Upper lobe of left lung (tissue), 6 donors: ENCODE results near the gene SELPLG. TPM values are rescaled to one million over a fixed set of nuclear protein-coding genes. Genes with fewer than 3 reads are reported as not detected.

Source experiments
- ATAC-seq, 2 donors: fragments of 200-7000 bp; cut with Tn5 transposase; one replicate each; pipeline ENCODE4 v1.9.1; 2022; ENCODE audit warnings: mild to moderate bottlenecking in 2 of 2, moderate library complexity in 2 of 2; ENCODE audit not compliant: low FRiP score in 2 of 2
- DNase-seq, 2 donors: peaks; one replicate each; pipeline ENCODE4 v3.0.0-alpha.2; 2019 to 2020
- H3K27ac ChIP-seq, 4 donors: fragments of 200-600 bp; sonication (generic); one replicate each; pipeline ENCODE4 v1.5.1; 2016 to 2019
- H3K27me3 ChIP-seq, 4 donors: fragments of 200-600 bp; sonication (generic); one replicate each; pipeline ENCODE4 v1.5.1; 2017 to 2019
- H3K36me3 ChIP-seq, 4 donors: fragments of 200-600 bp; sonication (generic); one replicate each; pipeline ENCODE4 v1.5.1; 2016 to 2019
- H3K4me1 ChIP-seq, 4 donors: fragments of 200-600 bp; sonication (generic); one replicate each; pipeline ENCODE4 v1.5.1; 2018 to 2019
- H3K4me3 ChIP-seq, 4 donors: fragments of 200-600 bp; sonication (generic); one replicate each; pipeline ENCODE4 v1.5.1; 2017 to 2019; ENCODE audit warnings: mild to moderate bottlenecking in 2 of 4, moderate library complexity in 1 of 4
- H3K9me3 ChIP-seq, 4 donors: fragments of 200-600 bp; sonication (generic); one replicate each; pipeline ENCODE4 v1.5.1; 2018 to 2019
- EP300 ChIP-seq, 4 donors: sonication (generic); formaldehyde crosslinking; IDR thresholded peaks; one replicate each; pipeline ENCODE4 v1.5.1; 2017; ENCODE audit warnings: antibody characterized with exemption in 4 of 4, control low read depth in 2 of 4
- POLR2A ChIP-seq, 4 donors: fragments of 450-650 bp; IDR thresholded peaks; one replicate each; pipeline ENCODE4 v1.5.1; 2016 to 2017; ENCODE audit warnings: antibody characterized with exemption in 4 of 4, mild to moderate bottlenecking in 2 of 4
- POLR2AphosphoS5 ChIP-seq, 2 donors: sonication (generic); formaldehyde crosslinking; IDR thresholded peaks; one replicate each; pipeline ENCODE4 v1.5.1; 2017; ENCODE audit warnings: antibody characterized with exemption in 2 of 2
- WGBS, 2 donors: methylation state at CpG; one replicate each; pipeline ENCODE4 v1.1.5; 2017 to 2018; 5-methylcytosine and 5-hydroxymethylcytosine counted together
- total RNA-seq, 6 donors: library from RNA; depleted of rRNA in 4 of 6; stranded (reverse); fragments of >200 nt in 4 of 6; gene quantifications; one replicate each; pipeline versions ENCODE4 v1.1.0 to v1.2.1, GENCODE V29; 2016 to 2021
- TF ChIP-seq, protein P1 (sequence below), 6 experiments: fragments of 450-650 bp in 4 of 6; fragments of 200-600 bp in 2 of 6; sonication (generic) in 2 of 6; IDR thresholded peaks; one replicate each; pipeline ENCODE4 v1.5.1; 2016 to 2019; ENCODE audit warnings: antibody characterized with exemption in 6 of 6
- donor health status: DM: no; HTN: no; CAD: no; lungs with moderate emphysema.
- donor health status: DM: no; HTN: yes; CAD: no; lungs with severe emphysema.

SELPLG gene
- total RNA-seq, 6 donors from 2014 or later: 25.2 to 71.4 (median 42.5) TPM

- no peak overlapping the region for H3K27ac ChIP-seq
- H3K36me3 ChIP-seq: peaks cover 0 to 42% (median 6%) of the 10 kb centered on the region in 4 donors
- TF ChIP-seq POLR2A (IDR thresholded peaks at IDR 0.05): no peak
- no peak for TF ChIP-seq EP300 (IDR thresholded peaks at IDR 0.05)
- TF ChIP-seq, protein P1, sequence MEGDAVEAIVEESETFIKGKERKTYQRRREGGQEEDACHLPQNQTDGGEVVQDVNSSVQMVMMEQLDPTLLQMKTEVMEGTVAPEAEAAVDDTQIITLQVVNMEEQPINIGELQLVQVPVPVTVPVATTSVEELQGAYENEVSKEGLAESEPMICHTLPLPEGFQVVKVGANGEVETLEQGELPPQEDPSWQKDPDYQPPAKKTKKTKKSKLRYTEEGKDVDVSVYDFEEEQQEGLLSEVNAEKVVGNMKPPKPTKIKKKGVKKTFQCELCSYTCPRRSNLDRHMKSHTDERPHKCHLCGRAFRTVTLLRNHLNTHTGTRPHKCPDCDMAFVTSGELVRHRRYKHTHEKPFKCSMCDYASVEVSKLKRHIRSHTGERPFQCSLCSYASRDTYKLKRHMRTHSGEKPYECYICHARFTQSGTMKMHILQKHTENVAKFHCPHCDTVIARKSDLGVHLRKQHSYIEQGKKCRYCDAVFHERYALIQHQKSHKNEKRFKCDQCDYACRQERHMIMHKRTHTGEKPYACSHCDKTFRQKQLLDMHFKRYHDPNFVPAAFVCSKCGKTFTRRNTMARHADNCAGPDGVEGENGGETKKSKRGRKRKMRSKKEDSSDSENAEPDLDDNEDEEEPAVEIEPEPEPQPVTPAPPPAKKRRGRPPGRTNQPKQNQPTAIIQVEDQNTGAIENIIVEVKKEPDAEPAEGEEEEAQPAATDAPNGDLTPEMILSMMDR (IDR thresholded peaks at IDR 0.05): no peak
- TF ChIP-seq POLR2AphosphoS5 (IDR thresholded peaks at IDR 0.05): no peak
- DNase-seq (no peak), ATAC-seq (no peak)
- peaks cover 0 to 4% (median 0%) of the 10 kb centered on the region in 4 donors for H3K4me1 ChIP-seq
- no peak overlapping the region for H3K4me3 ChIP-seq
- H3K27me3 ChIP-seq: no peaks in the 10 kb centered on the region
- WGBS, 2 donors: 85 to 86% methylated on average over 3 of the region's 3 CpGs
- H3K9me3 ChIP-seq: no peaks in the 10 kb centered on the region
Observed at GRCh38 chr12:108677381-108677780, 43.7 kb upstream of the SELPLG start.

DNA sequence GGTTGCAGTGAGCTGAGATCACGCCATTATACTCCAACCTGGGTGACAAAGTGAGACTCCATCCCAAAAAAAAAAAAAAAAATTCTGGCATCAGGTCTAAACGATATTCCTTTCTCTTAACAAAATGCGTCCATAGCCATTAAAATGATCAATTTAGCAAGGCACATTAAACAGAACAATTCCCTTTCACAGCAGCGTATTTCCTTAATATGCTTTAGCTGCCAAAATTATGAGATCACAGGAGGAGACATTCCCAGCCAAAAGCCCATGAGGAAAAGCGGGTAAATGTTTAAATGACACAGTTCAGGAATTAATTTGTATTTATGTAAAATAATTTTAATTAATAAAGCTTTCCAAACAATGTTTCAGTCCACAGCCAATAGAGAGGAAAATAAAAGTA is 43.0 kb upstream of the SELPLG start:
- Histone ChIP-seq H3K27ac (no peak overlapping the region), H3K4me3 (no peak overlapping the region), H3K4me1 (peaks cover 0 to 4% (median 0%) of the 10 kb centered on the region in 4 donors), H3K9me3 (no peaks in the 10 kb centered on the region), H3K36me3 (peaks cover 0 to 42% (median 6%) of the 10 kb centered on the region in 4 donors), H3K27me3 (no peaks in the 10 kb centered on the region)
- ATAC-seq (no peak), DNase-seq (no peak)
- TF ChIP-seq, protein P1 (IDR thresholded peaks at IDR 0.05): no peak
- TF ChIP-seq POLR2A (IDR thresholded peaks at IDR 0.05) (no peak), EP300 (IDR thresholded peaks at IDR 0.05) (no peak), POLR2AphosphoS5 (IDR thresholded peaks at IDR 0.05) (no peak)
- WGBS, 2 donors: 88 to 90% methylated on average over 5 of the region's 5 CpGs

GRCh38 chr12:108675792-108676191 is 42.1 kb upstream of the SELPLG start:
- Histone ChIP-seq H3K4me1 (peaks cover 0 to 4% (median 0%) of the 10 kb centered on the region in 4 donors), H3K4me3 (no peak overlapping the region), H3K27me3 (no peaks in the 10 kb centered on the region), H3K27ac (no peak overlapping the region), H3K36me3 (peaks cover 0 to 42% (median 6%) of the 10 kb centered on the region in 4 donors), H3K9me3 (no peaks in the 10 kb centered on the region)
- DNase-seq (no peak), ATAC-seq (no peak)
- TF ChIP-seq EP300 (IDR thresholded peaks at IDR 0.05): no peak
- TF ChIP-seq, protein P1 (IDR thresholded peaks at IDR 0.05): no peak
- no peak for TF ChIP-seq POLR2AphosphoS5 (IDR thresholded peaks at IDR 0.05)
- no peak for TF ChIP-seq POLR2A (IDR thresholded peaks at IDR 0.05)
- 92% methylated on average over 4 of the region's 4 CpGs for WGBS, 2 donors

- no peak overlapping the region for H3K4me3 ChIP-seq
- DNase-seq (no peak), ATAC-seq (no peak)
- peaks cover 0 to 31% (median 4%) of the 10 kb centered on the region in 4 donors for H3K36me3 ChIP-seq
- TF ChIP-seq POLR2A (IDR thresholded peaks at IDR 0.05): no peak
- no peaks in the 10 kb centered on the region for H3K9me3 ChIP-seq
- H3K27ac ChIP-seq: no peak overlapping the region
- 77 to 88% methylated on average over 3 of the region's 3 CpGs for WGBS, 2 donors
- H3K27me3 ChIP-seq: no peaks in the 10 kb centered on the region
- peaks cover 11 to 19% (median 14%) of the 10 kb centered on the region in 4 donors for H3K4me1 ChIP-seq
Observed at GRCh38 chr12:108672054-108672453, 38.4 kb upstream of the SELPLG start.

GRCh38 chr12:108671110-108671509 is 37.4 kb upstream of the SELPLG start:
- no peak for TF ChIP-seq POLR2AphosphoS5 (IDR thresholded peaks at IDR 0.05)
- TF ChIP-seq POLR2A (IDR thresholded peaks at IDR 0.05): no peak
- TF ChIP-seq EP300 (IDR thresholded peaks at IDR 0.05): no peak
- TF ChIP-seq, protein P1 (IDR thresholded peaks at IDR 0.05): no peak
- ATAC-seq (no peak), DNase-seq (no peak)
- Histone ChIP-seq H3K4me1 (peaks cover 16 to 26% (median 19%) of the 10 kb centered on the region in 4 donors), H3K4me3 (no peak overlapping the region), H3K36me3 (peaks cover 0 to 21% (median 2%) of the 10 kb centered on the region in 4 donors), H3K27ac (no peak overlapping the region), H3K9me3 (no peaks in the 10 kb centered on the region), H3K27me3 (no peaks in the 10 kb centered on the region)
- 91 to 94% methylated on average over 3 of the region's 3 CpGs for WGBS, 2 donors
